Heart right ventricle (tissue), 16 donors: ENCODE data around the gene ITGB2. TPM values are rescaled to one million over a fixed set of nuclear protein-coding genes. Genes with fewer than 3 reads are reported as not detected.
A peak's percentile ranks its signal among the peaks of the same experiment; 100 is the strongest.

ENCODE experiments used
- ATAC-seq, 8 donors: fragments of 200-7000 bp; cut with Tn5 transposase; one replicate each; pipeline ENCODE4 v1.9.1; 2020; ENCODE audit warnings: mild to moderate bottlenecking in 8 of 8, moderate library complexity in 8 of 8, moderate number of reproducible peaks in 1 of 8
- DNase-seq, 2 donors: peaks; one replicate each; pipeline ENCODE4 v3.0.0-alpha.2; 2020
- H3K27ac ChIP-seq, 10 donors: fragments of 200-600 bp; sonication (generic) in 2 of 10; one replicate each; pipeline versions ENCODE4 v1.5.0 to v1.8.0; 2020 to 2022; ENCODE audit warnings: mild to moderate bottlenecking in 3 of 10
- H3K27me3 ChIP-seq, 7 donors: fragments of 200-600 bp; one replicate each; pipeline ENCODE4 v1.8.0; 2021 to 2022; ENCODE audit warnings: mild to moderate bottlenecking in 2 of 7
- H3K36me3 ChIP-seq, 9 donors: fragments of 200-600 bp; sonication (generic) in 1 of 9; one replicate each; pipeline versions ENCODE4 v1.5.0 to v1.8.0; 2020 to 2022; ENCODE audit warnings: mild to moderate bottlenecking in 2 of 9
- H3K4me1 ChIP-seq, 9 donors: fragments of 200-600 bp; sonication (generic) in 1 of 9; one replicate each; pipeline versions ENCODE4 v1.5.0 to v1.8.0; 2020 to 2022; ENCODE audit warnings: mild to moderate bottlenecking in 4 of 9
- H3K4me3 ChIP-seq, 10 donors: fragments of 200-600 bp; sonication (generic) in 2 of 10; one replicate each; pipeline versions ENCODE4 v1.5.0 to v1.8.0; 2020 to 2022; ENCODE audit warnings: mild to moderate bottlenecking in 7 of 10, moderate library complexity in 2 of 10
- H3K9me3 ChIP-seq, 11 donors: fragments of 200-600 bp in 10 of 11; sonication (generic) in 2 of 11; one replicate each; pipeline versions ENCODE4 v1.5.0 to v1.8.0; 2013 to 2022; ENCODE audit warnings: mild to moderate bottlenecking in 2 of 11, control low read depth in 1 of 11, moderate library complexity in 1 of 11
- CTCF ChIP-seq, 9 donors: fragments of 200-600 bp; sonication (generic) in 2 of 9; IDR thresholded peaks; one replicate each; pipeline versions ENCODE4 v1.5.0 to v1.8.0; 2021 to 2022; ENCODE audit warnings: antibody characterized with exemption in 9 of 9, mild to moderate bottlenecking in 5 of 9, moderate library complexity in 1 of 9
- WGBS, 2 donors: extraction: QIAGEN DNeasy Blood & Tissue Kit; methylation state at CpG; one replicate each; pipeline ENCODE4 v1.1.7; 2013; ENCODE audit warnings: inconsistent platforms in 1 of 2; 5-methylcytosine and 5-hydroxymethylcytosine counted together
- intact Hi-C, 10 donors: fragments of 100-400 bp; cut with DNase I; formaldehyde crosslinking; loops; one replicate each; pipeline versions ENCODE4 v1.11.1 to v1.14.2; 2022
- polyA plus RNA-seq, 2 donors: library from polyadenylated mRNA; stranded (reverse); fragments of 200-250 nt; gene quantifications; one replicate each; pipeline ENCODE4 v1.2.3, GENCODE V29; 2013
- total RNA-seq, 10 donors: library from RNA; stranded (reverse); fragmentation: NEBNext Ultra II Directional in 3 of 10; extraction: Animal tissue kit (Norgen Biotek cat#: 25700) in 3 of 10; gene quantifications; one replicate each; pipeline versions ENCODE4 v1.2.1 to v1.2.4, GENCODE V29; 2021 to 2023
- donor health status: Arrhythmogenic right ventricular cardiomyopathy.
- donor health status: ischemic (EF 13 %, LVEDD 7.1; RV severe dilation, severe dysfunction).
- donor health status: healthy with polysubstance abuse.
- donor health status: DM: no; HTN: yes; CAD: no.
- donor health status: DM: no; HTN: no; CAD: no.
- donor health status: ischemic (EF 25% LVEDD 6.9; RV normal size, moderate dysfunction).
- donor health status: ischemic (EF 25% LVEDD 5.7; RV mildly dilated, moderate dysfunction).
- donor health status: healthy.
- donor health status: DM: yes; HTN: yes; CAD: no.
- donor health status: Ischemic cardiomyopathy.
- donor health status: ischemic (EF 35%, LVEDD 5.7; RV mildly dilated, moderate dysfunction).
- donor health status: nonischemic (EF 11% LVEDD 7.7; RV severe dilation, severe dysfunction).
- donor health status: DM: yes; HTN: yes; CAD: no.
- donor health status: PGD.
- donor health status: ischemic (EF 29% LVEDD 5.4; RV normal size, mild dysfunction).
- donor health status: nonischemic (EF 23%, LVEDD 6.1; RV moderate dilation, normal function).

The ITGB2 gene
- total and polyA plus RNA-seq, 12 donors: 5.1 to 151 (median 11.4) TPM

- Histone ChIP-seq H3K4me1 (peaks cover 19 to 83% (median 70%) of the 10 kb centered on the region in 9 donors), H3K4me3 (no peak overlapping the region), H3K36me3 (peaks cover 0 to 32% (median 11%) of the 10 kb centered on the region in 9 donors), H3K9me3 (no peaks in the 10 kb centered on the region), H3K27ac (peak overlapping the region in 8 of 10 donors; percentile 89 to 99 (median 95)), H3K27me3 (no peaks in the 10 kb centered on the region)
- ATAC-seq (no peak), DNase-seq (peak in 1 of 2 donors; percentile 2)
- TF ChIP-seq CTCF (IDR thresholded peaks at IDR 0.05): no peak
- intact Hi-C loops: no loop called here
- WGBS, 2 donors: 90 to 91% methylated on average over 7 of the region's 7 CpGs
Observed at GRCh38 chr21:44868707-44869106, 52.0 kb downstream of the ITGB2 start.

- DNase-seq: peak in 1 of 2 donors; percentile 7
- 53 to 62% methylated on average over 12 of the region's 12 CpGs for WGBS, 2 donors
- intact Hi-C loops: no loop called here
- ATAC-seq: no peak
- Histone ChIP-seq H3K4me1 (peaks cover 19 to 86% (median 70%) of the 10 kb centered on the region in 9 donors), H3K9me3 (no peaks in the 10 kb centered on the region), H3K36me3 (peaks cover 0 to 37% (median 15%) of the 10 kb centered on the region in 9 donors), H3K27ac (peak overlapping the region in 7 of 10 donors; percentile 36 to 99 (median 94)), H3K27me3 (no peaks in the 10 kb centered on the region), H3K4me3 (no peak overlapping the region)
- TF ChIP-seq CTCF (IDR thresholded peaks at IDR 0.05): no peak
Observed at GRCh38 chr21:44867999-44868700, 52.5 kb downstream of the ITGB2 start.

GRCh38 chr21:44867464-44867863 lies 53.2 kb downstream of the ITGB2 start:
- no peak for ATAC-seq
- WGBS, 2 donors: 69 to 84% methylated on average over 15 of the region's 15 CpGs
- intact Hi-C loops: no loop called here
- no peak overlapping the region for H3K4me3 ChIP-seq
- peaks cover 19 to 85% (median 69%) of the 10 kb centered on the region in 9 donors for H3K4me1 ChIP-seq
- TF ChIP-seq CTCF (IDR thresholded peaks at IDR 0.05): no peak
- peaks cover 0 to 42% (median 15%) of the 10 kb centered on the region in 9 donors for H3K36me3 ChIP-seq
- peak overlapping the region in 6 of 10 donors; percentile 6 to 97 (median 41) for H3K27ac ChIP-seq
- H3K9me3 ChIP-seq: no peaks in the 10 kb centered on the region
- H3K27me3 ChIP-seq: no peaks in the 10 kb centered on the region
- DNase-seq: peak in 1 of 2 donors; percentile 4

GRCh38 chr21:44866780-44867179 lies 53.9 kb downstream of the ITGB2 start:
- peak overlapping the region in 5 of 10 donors; percentile 6 to 97 (median 37) for H3K27ac ChIP-seq
- H3K36me3 ChIP-seq: peaks cover 0 to 49% (median 15%) of the 10 kb centered on the region in 9 donors
- TF ChIP-seq CTCF (IDR thresholded peaks at IDR 0.05): no peak
- no peaks in the 10 kb centered on the region for H3K9me3 ChIP-seq
- intact Hi-C loops: no loop called here
- peaks cover 19 to 80% (median 64%) of the 10 kb centered on the region in 9 donors for H3K4me1 ChIP-seq
- H3K27me3 ChIP-seq: no peaks in the 10 kb centered on the region
- WGBS, 2 donors: 38 to 52% methylated on average over 7 of the region's 7 CpGs
- ATAC-seq: peak in 1 of 8 donors; percentile 18
- peak in 1 of 2 donors; percentile 10 for DNase-seq
- H3K4me3 ChIP-seq: no peak overlapping the region
